Measurements from ENCODE around the gene PAK6. TPM values are rescaled to one million over a fixed set of nuclear protein-coding genes. Genes with fewer than 3 reads are reported as not detected.
A peak's percentile ranks its signal among the peaks of the same experiment; 100 is the strongest.

The PAK6 gene
- total RNA-seq, 2 experiments from 2014 or later: 1.0 to 1.7 TPM

DNA sequence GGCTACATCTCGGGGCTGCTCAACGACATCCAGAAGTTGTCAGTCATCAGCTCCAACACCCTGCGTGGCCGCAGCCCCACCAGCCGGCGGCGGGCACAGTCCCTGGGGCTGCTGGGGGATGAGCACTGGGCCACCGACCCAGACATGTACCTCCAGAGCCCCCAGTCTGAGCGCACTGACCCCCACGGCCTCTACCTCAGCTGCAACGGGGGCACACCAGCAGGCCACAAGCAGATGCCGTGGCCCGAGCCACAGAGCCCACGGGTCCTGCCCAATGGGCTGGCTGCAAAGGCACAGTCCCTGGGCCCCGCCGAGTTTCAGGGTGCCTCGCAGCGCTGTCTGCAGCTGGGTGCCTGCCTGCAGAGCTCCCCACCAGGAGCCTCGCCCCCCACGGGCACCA lies 27.0 kb downstream of the PAK6 start:
- Mint-ChIP-seq H3K4me3 (no peak overlapping the region), H3K36me3 (no peaks in the 10 kb centered on the region), H3K27ac (no peak overlapping the region), H3K9me3 (ENCODE audit: low read depth) (no peaks in the 10 kb centered on the region), H3K4me1 (no peaks in the 10 kb centered on the region), H3K27me3 (peaks cover 3% of the 10 kb centered on the region)
- ATAC-seq: no peak
- no peak for DNase-seq
- CTCF ChIA-PET: interaction anchor here (14.0 kb wide), 1 partner anchor 10 kb away, joined by 158 read pairs; no protein-coding TSS in a partner anchor

DNA sequence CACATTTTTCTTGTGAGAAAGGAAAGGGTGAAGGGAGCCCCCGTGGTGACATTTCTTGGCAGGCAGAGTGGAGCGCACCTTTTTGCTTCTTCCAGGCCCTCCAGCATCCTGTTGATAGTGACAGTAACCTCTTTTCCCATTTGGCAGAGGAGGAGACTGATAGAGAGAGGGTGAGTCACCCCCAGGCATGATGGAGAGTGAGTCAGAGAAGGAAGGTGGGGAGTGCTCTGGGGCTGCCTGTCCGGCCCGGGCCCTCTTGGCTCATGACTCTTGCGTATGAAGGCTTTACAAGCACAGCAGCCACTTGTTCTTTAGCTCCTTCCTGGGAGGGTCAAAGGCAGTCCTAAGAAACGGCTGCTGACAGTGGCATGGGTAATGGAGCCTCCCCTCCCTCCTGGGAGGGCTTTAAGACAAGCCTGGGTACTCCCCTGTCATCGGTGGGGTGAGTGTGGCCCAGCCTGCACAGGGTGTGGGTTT lies 28.0 kb downstream of the PAK6 start:
- CTCF ChIA-PET: interaction anchor here (0.9 to 9.9 kb wide), 4 partner anchors 12 to 71 kb away, joined by 3 to 163 read pairs (median 12); no protein-coding TSS in a partner anchor
- no peak for DNase-seq
- no peaks in the 10 kb centered on the region for H3K36me3 Mint-ChIP-seq
- H3K4me3 Mint-ChIP-seq: no peak overlapping the region
- H3K27me3 Mint-ChIP-seq: no peaks in the 10 kb centered on the region
- H3K9me3 Mint-ChIP-seq (ENCODE audit: low read depth): no peaks in the 10 kb centered on the region
- no peak overlapping the region for H3K27ac Mint-ChIP-seq
- ATAC-seq: no peak
- H3K4me1 Mint-ChIP-seq: no peaks in the 10 kb centered on the region

DNA sequence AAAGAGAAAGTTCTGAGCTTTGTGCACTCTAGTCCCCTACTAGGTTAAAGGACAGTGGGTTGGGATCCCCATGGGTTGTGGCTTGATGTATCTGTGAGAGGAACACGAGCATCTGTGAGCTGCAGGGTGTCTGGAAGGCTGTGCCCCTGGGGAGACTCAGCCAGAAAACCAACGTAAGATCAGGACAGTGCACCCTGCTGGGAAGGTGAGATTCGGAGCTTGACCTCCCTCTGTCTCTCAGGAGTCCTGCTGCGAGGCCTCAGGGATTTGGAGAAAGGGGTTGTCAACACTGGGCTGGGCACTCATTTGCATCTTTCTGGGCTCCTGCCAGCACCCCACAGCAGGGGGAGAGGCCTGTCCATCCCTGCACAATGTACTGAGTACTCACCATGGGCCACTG lies 28.8 kb downstream of the PAK6 start:
- Mint-ChIP-seq H3K36me3 (no peaks in the 10 kb centered on the region), H3K27ac (no peak overlapping the region), H3K27me3 (no peaks in the 10 kb centered on the region), H3K4me1 (no peaks in the 10 kb centered on the region), H3K9me3 (ENCODE audit: low read depth) (no peaks in the 10 kb centered on the region), H3K4me3 (no peak overlapping the region)
- DNase-seq: no peak
- CTCF ChIA-PET: interaction anchor here (0.9 to 9.9 kb wide), 4 partner anchors 11 to 70 kb away, joined by 3 to 163 read pairs (median 12); no protein-coding TSS in a partner anchor
- ATAC-seq: no peak

DNA sequence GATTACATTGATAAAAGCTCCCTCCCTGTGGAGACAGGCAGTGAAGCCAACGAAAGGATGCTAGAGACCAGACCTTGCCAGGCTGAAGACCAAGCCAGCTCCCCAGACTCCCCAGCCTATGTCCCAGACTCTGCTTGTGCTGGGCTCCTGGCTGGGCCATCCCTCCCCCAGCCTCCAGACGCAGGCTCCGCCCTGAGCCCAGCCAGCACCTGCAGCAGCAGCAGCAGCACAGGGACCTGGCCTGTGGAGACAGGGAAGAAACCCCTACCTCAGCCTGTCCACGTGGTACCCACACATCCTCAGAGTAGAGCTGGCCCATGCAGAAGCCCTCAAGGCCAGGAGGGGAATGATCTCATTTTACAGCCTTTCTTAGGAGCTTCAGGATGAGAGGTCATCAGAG lies 30.7 kb downstream of the PAK6 start:
- no peak for DNase-seq
- H3K27ac Mint-ChIP-seq: no peak overlapping the region
- H3K4me1 Mint-ChIP-seq: peaks cover under 1% of the 10 kb centered on the region
- no peak for ATAC-seq
- CTCF ChIA-PET: interaction anchor here (0.8 to 9.9 kb wide), 7 partner anchors 9 to 224 kb away, joined by 3 to 163 read pairs (median 4); no protein-coding TSS in a partner anchor
- no peaks in the 10 kb centered on the region for H3K36me3 Mint-ChIP-seq
- H3K9me3 Mint-ChIP-seq (ENCODE audit: low read depth): no peaks in the 10 kb centered on the region
- H3K27me3 Mint-ChIP-seq: no peaks in the 10 kb centered on the region
- no peak overlapping the region for H3K4me3 Mint-ChIP-seq

DNA sequence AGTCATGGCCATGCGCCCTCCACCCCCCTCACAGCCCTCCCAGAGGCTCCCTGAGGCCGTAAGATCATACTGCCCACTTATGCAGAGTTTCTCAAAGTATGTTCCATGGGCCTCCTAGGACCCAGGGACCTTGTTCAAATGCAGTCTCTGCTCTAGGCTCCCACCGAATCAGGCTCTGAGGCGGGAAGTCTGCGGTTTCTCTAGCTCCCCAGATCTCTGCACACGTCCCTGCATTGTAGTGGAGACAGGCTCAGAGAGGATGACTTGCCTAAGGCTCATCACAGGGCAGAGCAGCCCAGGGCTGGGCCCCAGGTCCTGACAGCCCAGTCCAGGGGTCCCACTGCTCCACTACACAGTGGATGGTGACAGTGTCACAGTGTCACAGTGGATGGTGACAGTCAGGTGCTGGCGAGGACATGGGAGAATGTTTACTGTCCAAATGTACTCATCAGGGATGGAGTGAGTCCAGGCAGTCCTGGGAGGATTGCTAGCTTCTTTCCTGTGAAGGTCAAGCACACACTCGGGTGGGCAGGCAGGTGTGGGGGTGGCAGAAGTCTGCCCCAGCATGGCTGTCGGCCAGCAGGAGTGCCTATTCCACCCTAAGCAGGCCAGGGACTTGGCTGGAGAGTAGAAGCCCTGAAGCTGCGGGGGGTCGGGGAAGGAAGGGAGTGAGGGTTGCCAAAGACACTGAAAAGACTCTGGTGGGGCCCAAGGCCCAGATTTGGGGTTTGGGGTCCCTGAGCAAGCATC lies 31.6 kb downstream of the PAK6 start:
- ATAC-seq: no peak
- no peak overlapping the region for H3K27ac Mint-ChIP-seq
- CTCF ChIA-PET: interaction anchor here (0.8 to 10.7 kb wide), 9 partner anchors 8 to 235 kb away, joined by 3 to 270 read pairs (median 5); partner anchors contain the start of gene CCDC9B
- H3K4me3 Mint-ChIP-seq: no peak overlapping the region
- H3K4me1 Mint-ChIP-seq: peaks cover 4% of the 10 kb centered on the region
- H3K36me3 Mint-ChIP-seq: no peaks in the 10 kb centered on the region
- no peaks in the 10 kb centered on the region for H3K9me3 Mint-ChIP-seq (ENCODE audit: low read depth)
- DNase-seq: no peak
- no peaks in the 10 kb centered on the region for H3K27me3 Mint-ChIP-seq

DNA sequence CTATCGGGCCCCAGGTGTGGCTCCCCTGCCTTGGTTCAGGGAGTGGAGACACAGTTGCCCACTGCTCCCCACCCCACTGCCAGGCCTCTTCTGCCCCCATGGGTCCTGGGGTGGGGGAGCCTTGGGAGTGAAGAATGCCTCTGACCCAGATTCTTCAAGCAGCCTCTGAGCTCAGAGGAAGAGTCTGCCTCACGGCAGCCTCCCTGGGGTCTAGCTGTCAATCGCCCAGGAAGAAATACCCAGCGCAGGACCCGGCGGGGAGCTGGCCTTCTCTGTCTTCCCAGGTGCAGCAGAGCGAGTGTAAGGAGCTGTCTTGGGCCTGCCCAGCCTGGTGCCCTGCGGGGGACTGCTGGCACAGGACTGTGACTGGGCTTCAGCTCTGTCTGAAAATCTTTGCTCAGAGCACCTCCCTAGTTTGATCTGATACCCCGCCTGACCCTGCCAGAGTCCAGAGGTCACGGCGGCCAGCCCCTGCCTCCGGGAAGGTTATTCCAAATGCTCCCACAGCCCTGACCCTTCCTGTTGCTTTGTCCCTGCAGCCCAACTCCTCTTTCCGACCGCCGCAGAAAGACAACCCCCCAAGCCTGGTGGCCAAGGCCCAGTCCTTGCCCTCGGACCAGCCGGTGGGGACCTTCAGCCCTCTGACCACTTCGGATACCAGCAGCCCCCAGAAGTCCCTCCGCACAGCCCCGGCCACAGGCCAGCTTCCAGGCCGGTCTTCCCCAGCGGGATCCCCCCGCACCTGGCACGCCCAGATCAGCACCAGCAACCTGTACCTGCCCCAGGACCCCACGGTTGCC lies 33.0 kb downstream of the PAK6 start:
- Mint-ChIP-seq H3K4me1 (peaks cover 4% of the 10 kb centered on the region), H3K36me3 (no peaks in the 10 kb centered on the region), H3K9me3 (ENCODE audit: low read depth) (no peaks in the 10 kb centered on the region), H3K27ac (no peak overlapping the region), H3K4me3 (no peak overlapping the region), H3K27me3 (peaks cover 2% of the 10 kb centered on the region)
- DNase-seq (no peak), ATAC-seq (no peak)
- CTCF ChIA-PET: interaction anchor here (0.8 to 10.7 kb wide), 10 partner anchors 13 to 236 kb away, joined by 3 to 270 read pairs (median 32); partner anchors contain the start of gene CCDC9B

DNA sequence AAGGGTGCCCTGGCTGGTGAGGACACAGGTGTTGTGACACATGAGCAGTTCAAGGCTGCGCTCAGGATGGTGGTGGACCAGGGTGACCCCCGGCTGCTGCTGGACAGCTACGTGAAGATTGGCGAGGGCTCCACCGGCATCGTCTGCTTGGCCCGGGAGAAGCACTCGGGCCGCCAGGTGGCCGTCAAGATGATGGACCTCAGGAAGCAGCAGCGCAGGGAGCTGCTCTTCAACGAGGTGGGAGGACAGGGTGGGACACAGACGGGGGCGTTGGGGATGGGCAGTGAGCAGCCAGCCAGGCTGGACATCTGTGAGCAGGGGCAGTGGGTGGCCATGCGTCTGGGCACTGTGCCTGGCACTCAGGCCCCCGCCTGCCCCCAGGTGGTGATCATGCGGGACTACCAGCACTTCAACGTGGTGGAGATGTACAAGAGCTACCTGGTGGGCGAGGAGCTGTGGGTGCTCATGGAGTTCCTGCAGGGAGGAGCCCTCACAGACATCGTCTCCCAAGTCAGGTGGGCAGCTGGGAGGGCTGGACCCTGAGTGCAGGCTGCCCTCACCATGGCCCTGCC lies 33.7 kb downstream of the PAK6 start:
- CTCF ChIA-PET: interaction anchor here (0.8 to 10.7 kb wide), 19 partner anchors 12 to 237 kb away, joined by 3 to 411 read pairs (median 9); partner anchors contain the start of genes ANKRD63, CCDC9B, PLCB2 and SRP14
- Mint-ChIP-seq H3K4me1 (peaks cover 4% of the 10 kb centered on the region), H3K36me3 (no peaks in the 10 kb centered on the region), H3K4me3 (no peak overlapping the region), H3K27me3 (peaks cover 9% of the 10 kb centered on the region), H3K27ac (no peak overlapping the region), H3K9me3 (ENCODE audit: low read depth) (no peaks in the 10 kb centered on the region)
- no peak for ATAC-seq
- no peak for DNase-seq

DNA sequence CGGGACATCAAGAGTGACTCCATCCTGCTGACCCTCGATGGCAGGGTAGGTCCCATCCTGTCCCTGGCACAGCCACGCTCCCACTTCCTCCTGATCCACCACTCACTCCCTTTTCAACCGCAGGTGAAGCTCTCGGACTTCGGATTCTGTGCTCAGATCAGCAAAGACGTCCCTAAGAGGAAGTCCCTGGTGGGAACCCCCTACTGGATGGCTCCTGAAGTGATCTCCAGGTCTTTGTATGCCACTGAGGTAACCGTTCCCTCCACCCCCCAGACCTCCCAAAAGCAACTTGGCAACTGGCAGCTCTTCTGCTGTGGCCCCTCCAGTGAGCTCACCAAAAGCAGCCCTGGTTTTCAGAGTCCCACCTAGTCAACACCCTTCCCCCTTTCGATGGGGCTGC lies 34.6 kb downstream of the PAK6 start:
- no peak for DNase-seq
- Mint-ChIP-seq H3K27ac (no peak overlapping the region), H3K4me1 (peaks cover 4% of the 10 kb centered on the region), H3K9me3 (ENCODE audit: low read depth) (no peaks in the 10 kb centered on the region), H3K4me3 (no peak overlapping the region), H3K27me3 (peaks cover 18% of the 10 kb centered on the region), H3K36me3 (no peaks in the 10 kb centered on the region)
- no peak for ATAC-seq
- CTCF ChIA-PET: interaction anchor here (0.6 to 10.7 kb wide), 37 partner anchors 11 to 491 kb away, joined by 3 to 411 read pairs (median 9); partner anchors contain the start of genes ANKRD63, CCDC9B, FSIP1 and INAFM2

DNA sequence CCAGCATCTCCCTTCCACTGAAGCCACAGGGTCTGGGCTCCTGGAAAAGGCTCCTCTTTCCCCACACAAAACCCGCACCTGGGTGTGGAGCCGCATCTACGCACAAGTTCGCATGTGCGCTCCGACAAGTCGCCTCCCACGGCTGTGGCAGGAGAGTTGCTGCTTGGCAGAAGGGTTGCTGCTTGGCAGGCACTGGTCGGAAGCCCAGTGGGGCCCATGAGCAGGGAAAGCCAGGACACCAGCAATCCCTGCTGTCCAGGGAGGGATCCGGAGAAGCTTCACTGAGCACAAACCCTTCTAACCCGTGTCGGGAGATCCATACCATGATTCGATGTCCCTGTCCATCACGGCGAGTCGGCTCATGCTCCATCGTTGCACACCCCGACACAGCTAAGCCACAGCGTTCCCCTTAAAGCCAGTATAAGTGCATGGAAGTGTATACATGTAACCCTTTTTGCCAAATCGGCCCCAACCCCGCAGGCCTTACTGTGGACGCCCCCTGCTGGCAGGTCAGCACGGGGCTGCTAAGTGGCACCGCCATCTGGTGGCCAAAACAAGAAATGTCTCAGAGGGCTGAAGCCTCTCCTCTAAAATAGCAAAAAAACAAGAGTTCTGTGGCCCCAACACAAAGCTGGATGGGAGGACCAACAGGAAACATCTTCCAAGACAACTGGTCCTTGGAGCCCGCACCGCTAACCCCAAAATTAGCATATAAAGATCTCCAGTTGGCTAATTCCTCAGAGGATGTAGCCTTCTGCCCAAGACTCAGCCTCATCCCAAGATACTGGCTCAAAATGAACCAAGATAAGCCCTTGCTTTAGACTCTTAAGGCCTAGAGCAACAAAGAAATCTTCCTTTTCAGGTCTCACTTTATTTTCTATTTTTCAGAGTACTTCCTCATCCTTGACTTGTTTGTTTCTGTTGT lies 35.7 kb downstream of the PAK6 start:
- H3K4me3 Mint-ChIP-seq: no peak overlapping the region
- DNase-seq: peak; percentile 90
- peak; percentile 75 for ATAC-seq
- CTCF ChIA-PET: interaction anchor here (0.6 to 10.7 kb wide), 73 partner anchors 10 to 1135 kb away, joined by 3 to 411 read pairs (median 5); partner anchors contain the start of genes ANKRD63, CCDC9B, EIF2AK4 and FSIP1
- no peak overlapping the region for H3K27ac Mint-ChIP-seq
- H3K9me3 Mint-ChIP-seq (ENCODE audit: low read depth): no peaks in the 10 kb centered on the region
- H3K27me3 Mint-ChIP-seq: peaks cover 30% of the 10 kb centered on the region
- no peaks in the 10 kb centered on the region for H3K36me3 Mint-ChIP-seq
- peaks cover 8% of the 10 kb centered on the region for H3K4me1 Mint-ChIP-seq

DNA sequence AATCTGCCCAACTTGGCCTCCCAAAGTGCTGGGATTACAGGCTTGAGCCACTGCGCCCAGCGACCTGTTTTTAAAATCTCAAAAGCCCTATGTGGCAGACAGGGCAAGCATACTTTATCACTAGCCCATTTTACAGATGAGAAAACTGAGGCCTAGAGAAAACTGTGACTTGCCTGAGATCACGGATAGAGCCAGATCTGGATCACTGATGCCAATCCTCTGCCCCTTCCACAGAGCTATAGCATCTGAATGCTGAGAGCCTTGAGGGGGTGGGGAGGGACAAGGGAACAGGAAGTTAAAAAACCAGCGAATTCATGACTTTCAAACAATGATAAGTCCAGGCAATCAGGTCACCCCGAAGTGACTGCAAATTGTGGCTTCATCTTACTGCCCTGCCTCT lies 36.7 kb downstream of the PAK6 start:
- CTCF ChIA-PET: interaction anchor here (0.6 to 10.7 kb wide), 27 partner anchors 9 to 1134 kb away, joined by 3 to 411 read pairs (median 6); partner anchors contain the start of genes ANKRD63, CCDC9B, PLCB2 and SRP14
- H3K27ac Mint-ChIP-seq: no peak overlapping the region
- no peak for DNase-seq
- no peaks in the 10 kb centered on the region for H3K9me3 Mint-ChIP-seq (ENCODE audit: low read depth)
- no peak overlapping the region for H3K4me3 Mint-ChIP-seq
- peaks cover 8% of the 10 kb centered on the region for H3K4me1 Mint-ChIP-seq
- peaks cover 36% of the 10 kb centered on the region for H3K27me3 Mint-ChIP-seq
- ATAC-seq: no peak
- H3K36me3 Mint-ChIP-seq: no peaks in the 10 kb centered on the region

DNA sequence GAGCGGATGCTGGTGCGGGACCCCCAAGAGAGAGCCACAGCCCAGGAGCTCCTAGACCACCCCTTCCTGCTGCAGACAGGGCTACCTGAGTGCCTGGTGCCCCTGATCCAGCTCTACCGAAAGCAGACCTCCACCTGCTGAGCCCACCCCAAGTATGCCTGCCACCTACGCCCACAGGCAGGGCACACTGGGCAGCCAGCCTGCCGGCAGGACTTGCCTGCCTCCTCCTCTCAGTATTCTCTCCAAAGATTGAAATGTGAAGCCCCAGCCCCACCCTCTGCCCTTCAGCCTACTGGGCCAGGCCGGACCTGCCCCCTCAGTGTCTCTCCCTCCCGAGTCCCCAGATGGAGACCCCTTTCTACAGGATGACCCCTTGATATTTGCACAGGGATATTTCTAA lies 37.1 kb downstream of the PAK6 start:
- Mint-ChIP-seq H3K9me3 (ENCODE audit: low read depth) (no peaks in the 10 kb centered on the region), H3K4me3 (no peak overlapping the region), H3K4me1 (peaks cover 8% of the 10 kb centered on the region), H3K27ac (no peak overlapping the region), H3K36me3 (no peaks in the 10 kb centered on the region), H3K27me3 (peaks cover 40% of the 10 kb centered on the region)
- CTCF ChIA-PET: interaction anchor here (0.6 to 10.7 kb wide), 12 partner anchors 8 to 230 kb away, joined by 3 to 411 read pairs (median 33); partner anchors contain the start of genes ANKRD63, CCDC9B and PLCB2
- DNase-seq: no peak
- no peak for ATAC-seq

DNA sequence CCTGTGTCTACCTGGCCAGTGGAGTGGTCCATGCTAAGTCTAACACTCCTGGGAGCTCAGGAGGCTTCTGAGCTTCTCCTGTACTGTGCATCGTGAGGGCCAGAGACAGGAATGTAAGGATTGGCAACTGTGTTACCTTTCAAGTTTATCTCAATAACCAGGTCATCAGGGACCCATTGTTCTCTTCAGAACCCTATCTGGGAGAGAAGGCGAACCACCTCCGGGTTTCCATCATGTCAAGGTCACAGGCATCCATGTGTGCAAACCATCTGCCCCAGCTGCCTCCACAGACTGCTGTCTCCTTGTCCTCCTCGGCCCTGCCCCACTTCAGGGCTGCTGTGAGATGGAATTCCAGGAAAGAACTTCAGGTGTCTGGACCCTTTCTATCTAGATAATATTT lies 38.1 kb downstream of the PAK6 start:
- no peaks in the 10 kb centered on the region for H3K36me3 Mint-ChIP-seq
- no peak overlapping the region for H3K4me3 Mint-ChIP-seq
- no peaks in the 10 kb centered on the region for H3K9me3 Mint-ChIP-seq (ENCODE audit: low read depth)
- CTCF ChIA-PET: interaction anchor here (1.0 to 10.7 kb wide), 11 partner anchors 8 to 231 kb away, joined by 3 to 411 read pairs (median 20); partner anchors contain the start of genes CCDC9B and PLCB2
- ATAC-seq: no peak
- DNase-seq: no peak
- no peak overlapping the region for H3K27ac Mint-ChIP-seq
- peaks cover 45% of the 10 kb centered on the region for H3K27me3 Mint-ChIP-seq
- peaks cover 10% of the 10 kb centered on the region for H3K4me1 Mint-ChIP-seq

All from activated CD8-positive, alpha-beta memory T cell treated with anti-CD3 and anti-CD28 coated beads, Interleukin-2, amount 10 ng/mL, durations not matched to agents 7 days and 5 days (primary cell).